ENCODE measurements around the gene SMARCA2.
A peak's percentile ranks its signal among the peaks of the same experiment; 100 is the strongest.

SMARCA2 gene

GRCh38 chr9:2215921-2216441 lies 200.8 kb downstream of the SMARCA2 start:
- no peak for DNase-seq (ENCODE audit: low spot score)

- peak; percentile 75 for DNase-seq (ENCODE audit: low spot score)
These were observed 201.4 kb downstream of the SMARCA2 start for GRCh38 chr9:2216591-2216990.

DNA sequence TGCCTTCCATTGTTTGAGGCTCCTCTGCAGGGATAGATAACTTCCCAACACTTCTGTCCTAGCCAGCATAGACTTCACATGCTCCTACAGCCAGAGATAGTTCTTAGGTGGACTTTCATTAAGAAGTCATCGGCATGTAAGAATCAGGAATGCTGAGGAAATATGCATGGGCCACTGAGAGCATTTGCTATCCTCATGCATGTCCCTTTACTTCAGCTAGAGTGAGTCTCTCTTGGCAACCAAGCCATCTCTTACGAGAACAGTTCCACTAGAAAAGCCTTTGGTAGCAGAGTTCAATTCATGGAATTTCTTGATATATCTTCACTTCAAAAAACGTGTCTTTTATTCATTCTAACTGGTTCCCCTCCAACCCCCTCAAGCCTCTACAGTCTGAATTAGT lies 202.4 kb downstream of the SMARCA2 start:
- DNase-seq (ENCODE audit: low spot score), result no peak

DNA sequence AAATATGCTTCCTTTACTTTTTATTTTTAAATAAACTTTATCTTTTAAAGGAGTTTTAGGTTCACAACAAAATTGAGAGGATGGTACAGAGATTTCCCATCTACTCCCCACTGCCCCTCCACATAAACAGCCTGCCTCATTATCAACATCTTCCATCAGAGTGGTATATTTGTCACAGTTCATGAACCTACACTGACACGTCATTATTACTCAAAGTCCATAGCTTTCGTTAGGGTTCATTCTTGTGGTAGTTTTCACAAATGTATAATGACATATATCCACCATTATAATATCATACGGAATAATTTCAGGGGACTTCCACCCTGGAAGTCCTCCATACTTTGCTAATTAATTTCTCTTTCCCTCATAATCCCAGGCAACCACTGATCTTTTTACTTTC lies 204.9 kb downstream of the SMARCA2 start:
- no peak for DNase-seq (ENCODE audit: low spot score)

- DNase-seq (ENCODE audit: low spot score), result no peak
These were observed 212.2 kb downstream of the SMARCA2 start for GRCh38 chr9:2227144-2227867.

DNA sequence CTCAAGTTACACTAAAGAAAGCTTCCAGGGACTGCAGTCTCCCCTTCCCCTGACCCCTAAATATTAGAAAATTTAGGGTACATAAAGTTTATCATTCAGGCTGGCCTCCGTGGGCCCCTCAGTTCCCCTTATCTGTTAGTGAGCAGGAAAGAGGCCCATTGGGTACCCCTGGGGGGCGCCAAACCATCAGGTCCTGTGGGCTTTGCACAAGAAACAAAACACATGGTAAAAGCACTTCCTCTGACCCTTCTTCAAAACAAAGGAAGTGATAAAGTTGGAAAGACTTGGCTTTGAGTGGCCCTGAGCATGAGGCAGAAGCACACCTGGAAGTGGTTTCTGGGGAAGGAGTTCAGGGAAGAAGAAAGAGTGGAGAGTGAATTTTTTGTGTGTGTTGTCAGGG lies 213.0 kb downstream of the SMARCA2 start:
- DNase-seq (ENCODE audit: low spot score), result peak; percentile 37

- no peak for DNase-seq (ENCODE audit: low spot score)
These were observed 213.5 kb downstream of the SMARCA2 start for GRCh38 chr9:2228641-2229040.

GRCh38 chr9:2229109-2229721 lies 214.1 kb downstream of the SMARCA2 start:
- DNase-seq (ENCODE audit: low spot score), result no peak

DNA sequence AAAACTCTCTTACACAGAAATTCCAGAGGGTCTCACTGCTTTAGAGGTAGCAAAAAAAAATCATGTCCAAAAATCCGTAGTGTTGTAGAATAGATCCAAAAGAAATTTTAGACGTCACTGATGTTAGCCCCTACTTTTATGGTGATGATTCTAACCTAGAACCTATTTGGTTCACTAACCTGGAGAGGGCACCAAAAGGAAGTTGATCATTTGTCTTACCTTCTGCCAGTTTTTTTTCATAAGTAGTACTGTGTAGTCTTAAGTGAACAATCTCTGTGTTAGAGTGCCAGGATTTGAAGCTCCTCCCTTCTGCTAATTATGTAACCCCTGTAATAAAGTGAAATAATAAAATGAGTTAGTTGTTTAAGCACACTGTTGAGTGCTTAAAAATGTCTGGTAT lies 215.2 kb downstream of the SMARCA2 start:
- peak; percentile 21 for DNase-seq (ENCODE audit: low spot score)

- DNase-seq (ENCODE audit: low spot score), result no peak
These were observed 216.0 kb downstream of the SMARCA2 start for GRCh38 chr9:2231101-2231500.

GRCh38 chr9:2231829-2232228 lies 216.7 kb downstream of the SMARCA2 start:
- no peak for DNase-seq (ENCODE audit: low spot score)

DNA sequence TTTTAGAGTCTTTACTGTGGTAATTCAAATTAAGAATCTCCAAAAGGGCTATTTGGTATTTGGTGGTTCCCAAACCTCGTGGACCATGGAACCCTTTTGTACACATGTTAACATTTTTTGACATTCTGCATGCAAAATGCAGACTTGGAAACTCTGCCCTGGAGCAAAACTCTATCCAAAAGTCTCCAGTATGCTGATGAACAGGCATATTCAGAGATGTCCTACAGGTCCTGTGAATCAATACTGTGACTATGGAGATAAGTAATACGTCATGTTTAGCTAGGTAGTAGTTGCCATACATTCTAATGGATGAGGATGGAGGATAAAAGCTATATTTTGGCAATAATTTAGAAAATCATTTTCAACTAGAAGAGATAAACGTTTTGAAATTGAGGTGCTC lies 218.1 kb downstream of the SMARCA2 start:
- DNase-seq (ENCODE audit: low spot score), result no peak

- DNase-seq (ENCODE audit: low spot score), result no peak
These were observed 219.3 kb downstream of the SMARCA2 start for GRCh38 chr9:2234371-2234893.

DNA sequence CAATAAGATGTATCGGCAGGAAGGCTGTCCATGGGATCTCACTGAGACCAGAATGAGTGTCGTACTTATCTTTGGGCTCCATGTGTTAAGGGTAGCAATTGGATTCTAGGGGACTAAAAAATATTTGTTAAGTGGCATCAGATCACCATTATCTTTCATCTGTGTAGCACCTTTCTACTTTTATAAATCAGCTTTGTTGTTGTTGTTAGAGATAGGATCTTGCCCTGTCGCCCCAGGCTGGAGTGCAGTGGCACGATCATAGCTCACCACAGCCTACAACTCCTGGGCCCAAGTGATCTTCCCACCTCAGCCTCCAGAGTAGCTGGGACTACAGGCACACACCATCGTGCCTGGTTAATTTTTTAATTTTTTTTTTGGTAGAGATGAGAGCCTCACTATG lies 220.5 kb downstream of the SMARCA2 start:
- DNase-seq (ENCODE audit: low spot score), result no peak

GRCh38 chr9:2236850-2237249 lies 221.7 kb downstream of the SMARCA2 start:
- peak; percentile 6 for DNase-seq (ENCODE audit: low spot score)

GRCh38 chr9:2241461-2241835 lies 226.3 kb downstream of the SMARCA2 start:
- DNase-seq (ENCODE audit: low spot score), result no peak

DNA sequence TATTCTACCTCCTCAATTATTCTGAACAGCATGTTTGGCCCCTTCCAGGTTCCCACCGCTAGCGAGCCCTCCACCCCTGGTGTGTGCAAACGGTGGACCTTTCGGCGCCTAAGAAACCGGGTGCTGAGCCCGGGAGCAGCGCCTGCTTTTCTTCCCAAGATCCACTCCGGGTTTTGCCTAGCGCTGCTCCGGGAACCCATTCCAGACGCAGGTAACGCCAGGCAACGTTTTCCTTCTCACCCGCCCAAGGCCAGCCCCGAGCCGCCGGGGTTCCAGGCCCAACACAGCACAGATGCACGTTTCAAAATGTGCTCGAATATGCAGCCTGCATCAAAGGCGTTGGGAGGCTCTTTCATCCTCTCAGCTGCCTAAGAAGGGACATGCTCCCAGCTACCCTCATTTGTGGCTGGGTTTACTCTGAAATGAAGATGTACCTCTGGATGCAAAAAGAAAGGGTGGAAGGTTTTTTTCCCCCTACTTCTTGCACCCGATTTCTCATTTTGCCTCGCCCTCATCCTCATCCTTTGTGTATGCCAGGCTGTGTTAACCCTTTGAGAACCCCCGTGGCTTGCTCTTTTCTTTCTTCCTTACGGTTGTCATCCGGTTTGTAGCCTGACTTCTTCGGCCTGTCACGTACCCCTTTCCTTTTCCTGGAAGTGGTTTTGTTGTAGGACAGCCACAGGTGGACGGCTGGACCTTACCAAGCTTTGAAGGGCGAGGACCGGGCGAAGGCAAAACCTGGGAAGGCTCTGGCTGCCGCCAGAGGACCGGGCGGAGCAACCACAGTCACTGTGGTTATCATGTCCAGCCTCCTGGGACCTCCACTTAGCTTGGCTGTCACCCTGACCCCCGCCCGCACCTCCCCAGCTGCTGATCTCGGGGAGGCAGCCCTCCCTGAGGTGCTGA lies 226.9 kb downstream of the SMARCA2 start:
- peak; percentile 91 for DNase-seq (ENCODE audit: low spot score)

DNA sequence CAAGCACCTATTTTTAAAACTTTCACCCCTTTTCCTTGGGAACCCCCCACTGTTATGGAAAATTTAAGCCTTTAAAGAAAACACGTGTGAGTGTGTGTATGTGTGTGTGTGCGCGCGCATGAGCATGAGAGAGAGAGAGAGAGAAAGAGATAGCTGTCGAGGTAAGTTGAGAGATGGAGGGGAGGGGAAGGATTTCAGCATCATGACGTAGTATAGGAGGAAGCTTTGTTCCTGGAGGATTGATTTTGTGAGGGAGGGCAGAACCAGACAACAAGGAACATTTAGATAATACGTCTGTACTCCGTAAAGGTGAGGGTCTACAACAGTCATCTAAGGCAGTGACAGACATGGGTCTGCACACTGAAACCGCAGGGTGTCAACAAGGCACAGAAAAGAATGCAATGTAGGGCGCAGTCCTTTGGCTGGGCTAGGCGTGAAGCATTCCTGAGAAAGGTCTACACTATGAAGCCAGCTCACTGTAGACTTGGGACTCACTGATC lies 227.7 kb downstream of the SMARCA2 start:
- DNase-seq (ENCODE audit: low spot score), result peak; percentile 26

Data from kidney tubule cell (primary cell).